Measurements from ENCODE around the gene P4HTM.
A peak's percentile ranks its signal among the peaks of the same experiment; 100 is the strongest.

The P4HTM gene

DNA sequence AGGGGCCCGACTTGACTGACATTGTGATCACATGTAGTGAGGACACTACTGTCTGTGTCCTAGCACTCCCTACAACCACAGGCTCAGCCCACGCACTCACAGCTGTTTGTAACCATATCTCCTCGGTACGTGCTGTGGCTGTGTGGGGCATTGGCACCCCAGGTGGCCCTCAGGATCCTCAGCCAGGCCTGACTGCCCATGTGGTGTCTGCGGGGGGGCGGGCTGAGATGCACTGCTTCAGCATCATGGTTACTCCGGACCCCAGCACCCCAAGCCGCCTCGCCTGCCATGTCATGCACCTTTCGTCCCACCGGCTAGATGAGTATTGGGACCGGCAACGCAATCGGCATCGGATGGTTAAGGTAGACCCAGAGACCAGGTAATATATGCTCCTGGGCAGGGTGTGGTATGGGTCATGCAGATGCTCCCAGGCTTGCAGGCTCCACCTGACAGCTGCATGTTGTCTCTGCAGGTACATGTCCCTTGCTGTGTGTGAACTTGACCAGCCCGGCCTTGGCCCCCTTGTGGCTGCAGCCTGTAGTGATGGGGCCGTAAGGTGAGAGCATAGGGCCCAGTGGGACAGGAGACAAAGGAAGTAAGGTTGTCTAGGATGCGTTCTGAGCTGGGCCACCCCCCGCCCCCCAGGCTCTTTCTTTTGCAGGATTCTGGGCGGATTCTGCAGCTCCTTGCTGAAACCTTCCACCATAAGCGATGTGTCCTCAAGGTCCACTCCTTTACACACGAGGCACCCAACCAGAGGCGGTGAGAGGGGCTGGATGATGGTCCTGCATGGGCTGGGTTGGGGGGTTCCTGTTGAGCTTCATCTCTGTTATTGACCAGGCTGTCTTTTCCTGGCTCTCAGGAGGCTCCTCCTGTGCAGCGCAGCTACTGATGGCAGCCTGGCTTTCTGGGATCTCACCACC is 24.0 kb downstream of the P4HTM start:
- Histone ChIP-seq H3K9ac (ENCODE audit: low read depth, low read length, poor library complexity, severe bottlenecking) (no peak overlapping the region), H3K4me2 (ENCODE audit: low read depth, low read length, poor library complexity, severe bottlenecking) (no peak overlapping the region), H4K20me1 (ENCODE audit: insufficient read depth, low read length, poor library complexity, severe bottlenecking) (peaks cover 63% of the 10 kb centered on the region), H3K4me3 (ENCODE audit: low read length, poor library complexity, severe bottlenecking) (no peak overlapping the region), H3K36me3 (ENCODE audit: insufficient read depth, low read length) (peaks cover 56% of the 10 kb centered on the region; the same call in 1 of the 2 replicates), H3K4me1 (ENCODE audit: insufficient read depth, low read length, poor library complexity, severe bottlenecking) (peaks cover 4% of the 10 kb centered on the region), H3K9me2 (replicated peaks; ENCODE audit: low read depth, low read length) (no peaks in the 10 kb centered on the region), H3K9me3 (ENCODE audit: insufficient read depth, low read depth, low read length) (no peaks in the 10 kb centered on the region), H3K27me3 (ENCODE audit: insufficient read depth, low read length, poor library complexity, severe bottlenecking) (no peaks in the 10 kb centered on the region), H3F3A (ENCODE audit: low read depth) (no peaks in the 10 kb centered on the region), H2AFZ (ENCODE audit: low read length) (no peak overlapping the region), H3K79me2 (ENCODE audit: insufficient read depth, low read length) (peaks cover 66% of the 10 kb centered on the region)
- TF ChIP-seq, protein P1, sequence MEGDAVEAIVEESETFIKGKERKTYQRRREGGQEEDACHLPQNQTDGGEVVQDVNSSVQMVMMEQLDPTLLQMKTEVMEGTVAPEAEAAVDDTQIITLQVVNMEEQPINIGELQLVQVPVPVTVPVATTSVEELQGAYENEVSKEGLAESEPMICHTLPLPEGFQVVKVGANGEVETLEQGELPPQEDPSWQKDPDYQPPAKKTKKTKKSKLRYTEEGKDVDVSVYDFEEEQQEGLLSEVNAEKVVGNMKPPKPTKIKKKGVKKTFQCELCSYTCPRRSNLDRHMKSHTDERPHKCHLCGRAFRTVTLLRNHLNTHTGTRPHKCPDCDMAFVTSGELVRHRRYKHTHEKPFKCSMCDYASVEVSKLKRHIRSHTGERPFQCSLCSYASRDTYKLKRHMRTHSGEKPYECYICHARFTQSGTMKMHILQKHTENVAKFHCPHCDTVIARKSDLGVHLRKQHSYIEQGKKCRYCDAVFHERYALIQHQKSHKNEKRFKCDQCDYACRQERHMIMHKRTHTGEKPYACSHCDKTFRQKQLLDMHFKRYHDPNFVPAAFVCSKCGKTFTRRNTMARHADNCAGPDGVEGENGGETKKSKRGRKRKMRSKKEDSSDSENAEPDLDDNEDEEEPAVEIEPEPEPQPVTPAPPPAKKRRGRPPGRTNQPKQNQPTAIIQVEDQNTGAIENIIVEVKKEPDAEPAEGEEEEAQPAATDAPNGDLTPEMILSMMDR (conservative IDR thresholded peaks at IDR 0.05; ENCODE audit: low read length), result peak; percentile 71
- TF ChIP-seq EZH2phosphoT487 (IDR thresholded peaks at IDR 0.05; ENCODE audit: borderline replicate concordance), result no peak

DNA sequence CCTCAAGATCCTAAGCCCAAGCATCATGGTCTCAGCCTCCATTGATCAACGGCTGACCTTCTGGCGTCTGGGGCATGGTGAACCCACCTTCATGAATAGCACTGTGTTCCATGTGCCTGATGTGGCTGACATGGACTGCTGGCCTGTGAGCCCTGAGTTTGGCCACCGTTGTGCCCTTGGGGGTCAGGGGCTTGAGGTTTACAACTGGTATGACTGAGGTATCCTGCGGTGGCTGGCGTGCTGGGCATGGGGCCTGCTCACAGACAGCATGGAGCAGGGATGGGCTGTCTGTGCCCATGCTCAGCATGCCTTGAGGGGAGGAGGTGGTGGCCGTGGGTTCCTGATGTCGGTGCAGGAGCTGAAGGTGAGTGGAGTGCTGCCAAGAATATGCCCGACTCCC is 25.0 kb downstream of the P4HTM start:
- peaks cover 66% of the 10 kb centered on the region for H3K79me2 ChIP-seq (ENCODE audit: insufficient read depth, low read length)
- H3K9me3 ChIP-seq (ENCODE audit: insufficient read depth, low read depth, low read length), result no peaks in the 10 kb centered on the region

DNA sequence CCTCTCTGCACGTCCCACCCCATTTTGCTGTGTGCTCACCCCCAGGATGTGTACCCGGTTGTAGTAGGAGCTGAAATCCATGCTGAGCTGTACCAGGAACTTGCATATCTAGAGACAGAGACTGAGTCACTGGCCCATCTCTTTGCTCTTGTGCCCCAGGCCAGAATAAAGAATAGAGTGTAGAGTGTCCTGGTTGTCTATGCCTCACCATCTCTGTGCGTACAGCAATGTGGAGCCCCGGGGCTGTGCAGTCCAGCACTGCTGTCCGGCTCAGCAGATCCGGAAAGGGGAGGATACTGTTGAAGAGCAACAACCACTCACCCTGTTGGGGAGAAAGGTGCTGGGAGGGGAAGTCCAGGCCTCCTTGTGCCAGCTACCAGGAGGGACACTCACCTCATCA is 25.7 kb downstream of the P4HTM start:
- H3K36me3 ChIP-seq (ENCODE audit: insufficient read depth, low read length), result peaks cover 56% of the 10 kb centered on the region; the same call in 1 of the 2 replicates
- H3K9me2 ChIP-seq (replicated peaks; ENCODE audit: low read depth, low read length), result no peaks in the 10 kb centered on the region
- no peak overlapping the region for H3K4me2 ChIP-seq (ENCODE audit: low read depth, low read length, poor library complexity, severe bottlenecking)
- H2AFZ ChIP-seq (ENCODE audit: low read length), result no peak overlapping the region
- no peak overlapping the region for H3K4me3 ChIP-seq (ENCODE audit: low read length, poor library complexity, severe bottlenecking)
- no peak overlapping the region for H3K9ac ChIP-seq (ENCODE audit: low read depth, low read length, poor library complexity, severe bottlenecking)
- peaks cover 67% of the 10 kb centered on the region for H4K20me1 ChIP-seq (ENCODE audit: insufficient read depth, low read length, poor library complexity, severe bottlenecking)
- H3K4me1 ChIP-seq (ENCODE audit: insufficient read depth, low read length, poor library complexity, severe bottlenecking), result peaks cover 15% of the 10 kb centered on the region
- H3K27me3 ChIP-seq (ENCODE audit: insufficient read depth, low read length, poor library complexity, severe bottlenecking), result no peaks in the 10 kb centered on the region
- H3K9me3 ChIP-seq (ENCODE audit: insufficient read depth, low read depth, low read length), result no peaks in the 10 kb centered on the region
- H3F3A ChIP-seq (ENCODE audit: low read depth), result no peaks in the 10 kb centered on the region
- H3K79me2 ChIP-seq (ENCODE audit: insufficient read depth, low read length), result peaks cover 66% of the 10 kb centered on the region
- TF ChIP-seq, protein P1 (conservative IDR thresholded peaks at IDR 0.05; ENCODE audit: low read length), result no peak
- no peak for TF ChIP-seq EZH2phosphoT487 (IDR thresholded peaks at IDR 0.05; ENCODE audit: borderline replicate concordance)

More for the DNA sequence above, 25.0 kb downstream of the P4HTM start:
- Histone ChIP-seq H3K36me3 (ENCODE audit: insufficient read depth, low read length) (peaks cover 56% of the 10 kb centered on the region; the same call in 1 of the 2 replicates), H3K9me2 (replicated peaks; ENCODE audit: low read depth, low read length) (no peaks in the 10 kb centered on the region), H2AFZ (ENCODE audit: low read length) (no peak overlapping the region), H3F3A (ENCODE audit: low read depth) (no peaks in the 10 kb centered on the region), H3K27me3 (ENCODE audit: insufficient read depth, low read length, poor library complexity, severe bottlenecking) (no peaks in the 10 kb centered on the region), H3K9ac (ENCODE audit: low read depth, low read length, poor library complexity, severe bottlenecking) (no peak overlapping the region), H3K4me2 (ENCODE audit: low read depth, low read length, poor library complexity, severe bottlenecking) (no peak overlapping the region), H3K4me3 (ENCODE audit: low read length, poor library complexity, severe bottlenecking) (no peak overlapping the region), H4K20me1 (ENCODE audit: insufficient read depth, low read length, poor library complexity, severe bottlenecking) (peaks cover 64% of the 10 kb centered on the region), H3K4me1 (ENCODE audit: insufficient read depth, low read length, poor library complexity, severe bottlenecking) (peaks cover 15% of the 10 kb centered on the region)
- no peak for TF ChIP-seq EZH2phosphoT487 (IDR thresholded peaks at IDR 0.05; ENCODE audit: borderline replicate concordance)
- TF ChIP-seq, protein P1 (conservative IDR thresholded peaks at IDR 0.05; ENCODE audit: low read length), result no peak
